Panc1 (cell line): ENCODE results near the gene CLECL1. TPM values are rescaled to one million over a fixed set of nuclear protein-coding genes. Genes with fewer than 3 reads are reported as not detected.

Source experiments
- ATAC-seq: fragments of 200-7000 bp; cut with Tn5 transposase; 2 replicates; pipeline ENCODE4 v1.9.1; 2020; ENCODE audit warnings: mild to moderate bottlenecking, moderate library complexity
- BruUV-seq: library from RNA; stranded (reverse); fragments of 400-500 nt; replicated peaks from 2 replicates; lab custom pipeline; 2021; lab: Mats Ljungman, UMichigan
- CTCF ChIA-PET: fragments of 300-600 bp; sonication (Branson Sonifier 250); formaldehyde crosslinking; loops from one replicate; lab custom pipeline; 2022; ENCODE audit warnings: antibody characterized with exemption; lab: Charles Lee
- POLR2A ChIA-PET: fragments of 300-600 bp; sonication (Branson Sonifier 250); formaldehyde crosslinking; loops from one replicate; lab custom pipeline; 2022; ENCODE audit warnings: antibody characterized with exemption; lab: Charles Lee
- DNase-seq: peaks from one replicate; pipeline ENCODE4 v3.0.0-alpha.2; 2010; ENCODE audit warnings: low read depth, low spot score
- H3K27ac ChIP-seq: 2 replicates; pipeline ENCODE4 v1.5.1; 2011; ENCODE audit warnings: mild to moderate bottlenecking, low read length, inconsistent platforms
- H3K27me3 ChIP-seq: fragments of 200-500 bp; sonication (Bioruptor generic); 2 replicates; pipeline ENCODE4 v1.6.0; 2014; ENCODE audit warnings: low read length, inconsistent platforms; ENCODE audit not compliant: control insufficient read depth, insufficient read depth
- H3K36me3 ChIP-seq: fragments of 200-500 bp; sonication (Bioruptor generic); 2 replicates; pipeline ENCODE4 v1.5.1; 2014; ENCODE audit warnings: inconsistent platforms, mild to moderate bottlenecking, low read length, moderate library complexity; ENCODE audit not compliant: control insufficient read depth, insufficient read depth
- H3K4me1 ChIP-seq: 2 replicates; pipeline ENCODE4 v1.5.1; 2011; ENCODE audit warnings: inconsistent platforms, mild to moderate bottlenecking, low read length, moderate library complexity; ENCODE audit not compliant: control insufficient read depth, insufficient read depth
- H3K4me3 ChIP-seq, 2 experiments: 2 replicates each; pipeline ENCODE4 v1.5.1; 2011 to 2012; ENCODE audit warnings: low read depth in 2 of 2, low read length in 2 of 2, mild to moderate bottlenecking in 2 of 2, inconsistent platforms in 1 of 2, moderate library complexity in 1 of 2
- H3K9me3 ChIP-seq: fragments of 200-500 bp; sonication (Bioruptor generic); 2 replicates; pipeline ENCODE4 v1.5.1; 2014; ENCODE audit warnings: low read depth, mild to moderate bottlenecking, inconsistent platforms, low read length, moderate library complexity; ENCODE audit not compliant: control insufficient read depth, insufficient read depth
- CTCF ChIP-seq: fragments of 450-650 bp; IDR thresholded peaks from 2 replicates; pipeline ENCODE4 v1.5.1; 2017; ENCODE audit warnings: mild to moderate bottlenecking
- POLR2AphosphoS5 ChIP-seq: IDR thresholded peaks from 2 replicates; pipeline ENCODE4 v1.6.1; 2012; ENCODE audit warnings: mild to moderate bottlenecking, low read depth, low read length, moderate library complexity
- REST ChIP-seq, 2 experiments: IDR thresholded peaks; 2 replicates each; pipeline ENCODE4 v1.6.1; 2011 to 2012; ENCODE audit warnings: low read depth in 2 of 2, control low read depth in 1 of 2, low read length in 1 of 2, mild to moderate bottlenecking in 1 of 2, moderate library complexity in 1 of 2; ENCODE audit not compliant: insufficient read depth in 1 of 2
- SIN3A ChIP-seq: IDR thresholded peaks from 2 replicates; pipeline ENCODE4 v1.6.1; 2012; ENCODE audit warnings: low read depth, mild to moderate bottlenecking, low read length, moderate library complexity, borderline replicate concordance; ENCODE audit not compliant: insufficient read depth
- TCF7L2 ChIP-seq: IDR thresholded peaks from 2 replicates; pipeline ENCODE4 v1.6.1; 2011; ENCODE audit warnings: mild to moderate bottlenecking, low read depth, low read length, inconsistent platforms
- in situ Hi-C: cut with HindIII; loops from 2 replicates; pipeline ENCODE4 v1.10.0; 2016; ENCODE audit warnings: low sequenced_read_pairs, low pct_unique_long_range_greater_than_20kb
- intact Hi-C: fragments of 100-400 bp; cut with micrococcal nuclease; formaldehyde crosslinking; loops from one replicate; pipeline ENCODE4 v1.10.0; 2022; ENCODE audit not compliant: unreplicated experiment
- total RNA-seq: library from RNA; stranded (reverse); gene quantifications from one replicate; pipeline ENCODE4 v1.2.1, GENCODE V29; 2021; ENCODE audit not compliant: unreplicated experiment

CLECL1 gene
- total RNA-seq, 1 experiment from 2014 or later, result not detected

- CTCF ChIA-PET, result no interaction called here
- no peak for TF ChIP-seq POLR2AphosphoS5
- no peak for TF ChIP-seq SIN3A
- no peak for TF ChIP-seq CTCF
- no peak for TF ChIP-seq TCF7L2
- TF ChIP-seq REST (IDR thresholded peaks at IDR 0.05; ENCODE audit: insufficient read depth in 1 of 2, low read depth in 2 of 2, low read length in 1 of 2), result no peak
- no peak overlapping the region for H3K27ac ChIP-seq
- intact Hi-C loops (loop anchor here (10.0 kb wide), 1 partner anchor 255 kb away; the partner anchor contains the start of gene CLEC12B), in situ Hi-C loops (no loop called here)
- DNase-seq, result no peak
- no TSS peak for BruUV-seq
- H3K4me3 ChIP-seq, result peak overlapping the region in 1 of 2 experiments; percentile 31; a peak in 1 of 4 replicates
- POLR2A ChIA-PET, result no interaction called here
- ATAC-seq, result no peak
- no peaks in the 10 kb centered on the region for H3K36me3 ChIP-seq
- no peaks in the 10 kb centered on the region for H3K27me3 ChIP-seq
- H3K9me3 ChIP-seq, result no peaks in the 10 kb centered on the region
- no peaks in the 10 kb centered on the region; the same call in 1 of the 2 replicates for H3K4me1 ChIP-seq
Measured at GRCh38 chr12:9759694-9760093, 26.8 kb upstream of the CLECL1 start.

GRCh38 chr12:9758119-9758518 is 25.2 kb upstream of the CLECL1 start:
- intact Hi-C loops, result loop anchor here (10.0 kb wide), 1 partner anchor 257 kb away; the partner anchor contains the start of gene CLEC12B
- ChIA-PET POLR2A (no interaction called here), CTCF (no interaction called here)
- Histone ChIP-seq H3K4me3 (peak overlapping the region; percentile 21 to 59), H3K4me1 (no peaks in the 10 kb centered on the region; the same call in 1 of the 2 replicates), H3K36me3 (no peaks in the 10 kb centered on the region), H3K9me3 (no peaks in the 10 kb centered on the region), H3K27ac (peak overlapping the region; percentile 18; the same call in 1 of the 2 replicates), H3K27me3 (no peaks in the 10 kb centered on the region)
- ATAC-seq, result no peak
- BruUV-seq, result no TSS peak
- TF ChIP-seq SIN3A (no peak), TCF7L2 (no peak), CTCF (no peak), POLR2AphosphoS5 (no peak), REST (IDR thresholded peaks at IDR 0.05; ENCODE audit: insufficient read depth in 1 of 2, low read depth in 2 of 2, low read length in 1 of 2) (no peak)
- DNase-seq, result no peak
- in situ Hi-C loops, result no loop called here
